Cortex of kidney (tissue), 1 donor: ENCODE results near the gene CDH13.

ENCODE experiments used
- DNase-seq: peaks from one replicate; lab custom pipeline; 2025; lab: John Stamatoyannopoulos, UW

The CDH13 gene

DNA sequence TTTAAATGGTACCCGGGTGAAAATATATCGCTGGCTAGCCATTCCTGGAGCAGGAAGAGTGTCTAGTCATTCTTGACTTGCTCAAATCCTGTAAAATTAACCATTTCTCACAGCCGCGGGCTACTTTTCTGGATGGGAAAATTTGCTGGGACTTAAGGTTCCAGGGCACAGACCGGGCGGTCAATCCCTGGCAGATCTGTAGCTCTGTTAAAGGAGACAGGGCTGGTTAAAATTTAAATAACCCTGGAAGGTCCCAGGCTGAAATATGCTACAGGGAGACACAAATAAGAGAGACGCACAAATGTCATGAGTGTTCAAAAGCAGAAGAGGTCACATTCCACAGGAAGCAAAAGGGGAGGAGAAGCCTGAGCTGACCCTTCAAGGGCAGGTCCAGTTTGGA, 951.4 kb downstream of the CDH13 start:
- DNase-seq, result no peak

DNA sequence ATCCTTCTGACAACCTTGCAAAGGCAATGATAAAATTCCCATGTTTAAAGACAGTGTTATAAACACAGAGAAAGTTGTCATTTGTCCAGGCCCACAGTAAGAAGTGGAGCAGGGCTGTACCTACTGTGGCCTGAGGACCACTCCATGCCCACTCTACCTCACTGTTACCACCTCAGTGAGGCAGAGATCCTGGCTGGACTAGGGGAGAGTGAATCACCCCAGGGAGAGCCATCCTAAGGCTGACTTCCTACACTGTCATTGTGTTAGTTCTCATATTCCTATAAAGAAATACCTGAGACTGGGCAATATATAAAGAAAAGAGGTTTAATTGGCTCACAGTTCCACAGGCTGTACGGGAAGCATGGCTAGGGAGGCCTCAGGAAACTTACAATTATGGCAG, 952.3 kb downstream of the CDH13 start:
- DNase-seq, result no peak

DNA sequence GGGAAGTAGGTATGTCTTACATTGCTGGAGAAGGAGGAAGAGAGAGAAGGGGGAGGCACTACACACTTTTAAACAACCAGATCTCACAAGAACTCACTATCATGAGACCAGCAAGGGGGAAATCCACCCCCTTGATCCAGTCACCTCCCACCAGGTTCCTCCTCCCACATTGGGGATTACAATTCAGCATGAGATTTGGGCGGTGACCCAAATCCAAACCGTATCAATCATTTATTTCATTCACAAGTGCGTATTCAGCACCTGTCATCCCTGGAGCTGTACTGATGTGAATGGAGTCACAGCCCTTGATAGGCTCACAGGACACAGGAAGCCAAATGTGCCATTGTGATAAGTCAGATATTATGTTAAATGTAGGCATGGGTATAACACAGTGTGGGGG, 952.7 kb downstream of the CDH13 start:
- DNase-seq, result no peak

DNA sequence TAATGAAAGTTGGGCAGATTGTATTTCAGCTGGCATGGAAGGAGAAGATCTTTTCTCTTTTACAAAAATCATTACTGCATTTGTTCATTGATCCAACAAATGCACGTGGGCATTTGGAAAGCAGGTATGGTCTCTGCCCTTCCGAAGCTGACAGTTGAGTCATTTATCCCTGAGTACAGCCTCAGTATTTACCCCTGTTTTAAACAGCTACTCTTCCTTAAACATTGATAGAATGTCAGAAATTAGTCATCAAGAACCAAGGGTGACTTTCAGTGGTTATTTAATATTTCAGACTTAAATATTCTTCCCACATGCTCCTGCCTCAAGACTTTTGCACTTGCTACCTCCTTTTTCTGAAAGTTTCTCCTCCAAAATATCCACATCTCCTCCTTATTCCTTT, 954.3 kb downstream of the CDH13 start:
- DNase-seq, result no peak

DNA sequence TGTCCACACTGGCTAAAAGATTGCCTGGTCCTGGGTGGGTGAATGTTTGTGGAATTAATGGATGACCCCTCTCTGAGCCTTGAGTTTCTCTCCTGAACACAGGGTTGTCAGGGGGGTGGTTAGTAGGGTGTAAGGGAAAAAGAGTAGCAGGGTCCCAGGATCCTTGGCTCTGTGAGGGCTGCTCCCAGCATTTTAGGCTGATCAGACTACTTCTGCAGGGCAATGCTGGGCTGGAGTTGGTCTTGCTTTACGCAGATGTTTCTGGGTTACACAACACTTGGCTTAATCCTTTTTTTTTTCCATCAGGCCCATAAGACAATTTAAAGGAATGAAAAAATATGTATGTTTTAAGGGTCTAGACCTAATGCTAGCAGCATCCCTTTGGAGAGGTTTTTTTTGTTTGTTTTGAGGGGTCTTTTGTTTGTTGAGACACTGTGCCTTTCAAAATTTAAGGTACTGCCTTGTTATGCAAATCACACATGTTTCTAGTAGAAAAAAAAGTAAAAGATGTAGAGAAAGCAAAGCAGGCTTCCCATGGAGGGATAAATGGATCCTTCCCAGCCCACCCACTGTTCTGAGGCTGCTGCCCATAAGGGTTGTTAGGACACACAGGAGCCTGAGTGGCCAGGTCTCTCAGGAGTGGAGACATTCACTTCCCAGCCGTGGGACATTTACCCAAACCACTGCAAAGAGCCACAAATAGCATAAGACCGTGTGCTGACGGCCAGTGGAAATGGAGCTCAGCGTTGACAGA, 955.4 kb downstream of the CDH13 start:
- DNase-seq, result no peak

DNA sequence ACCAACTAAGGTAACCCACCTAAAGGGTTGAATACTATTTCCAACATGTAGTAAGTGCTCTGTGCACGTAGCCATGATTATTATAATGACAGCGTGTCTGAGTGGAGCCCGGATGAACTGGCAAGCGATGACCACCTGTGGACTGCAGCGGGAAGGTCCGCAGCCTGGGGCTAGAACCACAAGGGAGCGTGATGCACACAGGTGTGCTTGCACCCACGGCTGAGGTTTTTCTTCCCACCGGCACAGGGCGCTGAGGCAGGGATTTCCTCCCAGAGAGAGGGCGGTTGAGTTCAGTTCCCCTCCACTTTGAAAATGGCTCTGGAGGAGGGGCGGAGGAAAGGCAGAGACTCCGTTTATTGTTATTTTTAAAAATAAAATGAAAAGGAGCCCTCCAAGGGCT, 959.3 kb downstream of the CDH13 start:
- no peak for DNase-seq

GRCh38 chr16:83586461-83587200, 959.9 kb downstream of the CDH13 start:
- DNase-seq, result no peak

- no peak for DNase-seq
Observed at GRCh38 chr16:83587201-83587600, 960.4 kb downstream of the CDH13 start.

DNA sequence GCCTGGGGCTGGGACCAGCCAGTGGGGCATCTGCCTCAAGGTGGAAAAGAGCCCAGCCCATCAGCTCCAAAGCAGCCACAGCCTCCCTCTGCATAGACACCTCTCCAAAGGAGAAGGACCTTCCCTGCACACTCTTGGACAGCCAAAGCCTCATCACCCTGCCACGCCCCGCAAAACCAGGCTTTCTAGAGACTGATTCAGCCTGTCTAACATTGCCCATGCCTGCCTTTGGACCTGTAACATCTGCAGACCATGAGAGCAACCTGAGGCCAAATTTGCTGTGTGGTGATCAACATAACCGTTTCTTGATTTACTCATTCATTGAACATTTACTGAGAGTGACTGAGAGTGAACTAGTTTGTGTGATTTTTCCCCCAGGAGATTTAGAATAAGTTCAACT, 961.3 kb downstream of the CDH13 start:
- DNase-seq, result no peak

DNA sequence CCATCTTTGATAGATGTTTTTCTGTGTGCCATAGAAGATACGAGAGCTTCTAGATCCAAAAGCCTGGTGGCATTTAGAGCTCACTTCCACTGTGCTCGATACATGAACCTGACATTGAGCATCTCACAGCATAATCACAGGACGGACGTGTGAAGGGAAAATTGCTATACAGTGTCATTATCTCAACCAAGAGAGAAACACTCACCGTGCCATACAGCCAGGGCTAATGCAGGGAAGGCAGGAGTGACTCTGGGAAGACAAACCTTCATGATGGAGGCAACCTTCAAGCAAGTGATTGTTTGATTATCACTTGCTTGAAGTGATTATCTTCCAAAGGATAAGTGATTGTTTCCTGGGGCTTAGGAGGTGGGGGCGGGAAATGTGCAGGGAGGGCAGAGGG, 962.8 kb downstream of the CDH13 start:
- no peak for DNase-seq

DNA sequence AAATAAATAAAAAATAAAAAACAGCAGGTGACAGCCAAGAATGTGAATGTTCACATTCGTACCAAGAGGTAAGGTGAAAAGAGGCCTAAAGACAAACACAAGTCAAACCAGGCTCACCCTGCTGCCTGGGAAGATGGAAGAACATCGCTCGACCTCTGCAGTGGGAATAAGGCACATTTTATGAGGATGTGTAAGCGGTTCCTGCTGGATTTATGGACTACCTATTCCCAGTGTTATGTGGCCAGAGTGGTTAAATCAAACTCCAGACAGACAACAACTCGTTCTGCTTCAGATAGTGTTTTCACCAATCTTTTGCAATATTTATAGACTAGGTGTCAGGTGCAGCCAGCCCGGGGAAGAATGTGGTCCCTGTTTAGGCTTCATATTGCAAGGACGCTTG, 966.0 kb downstream of the CDH13 start:
- DNase-seq, result no peak

DNA sequence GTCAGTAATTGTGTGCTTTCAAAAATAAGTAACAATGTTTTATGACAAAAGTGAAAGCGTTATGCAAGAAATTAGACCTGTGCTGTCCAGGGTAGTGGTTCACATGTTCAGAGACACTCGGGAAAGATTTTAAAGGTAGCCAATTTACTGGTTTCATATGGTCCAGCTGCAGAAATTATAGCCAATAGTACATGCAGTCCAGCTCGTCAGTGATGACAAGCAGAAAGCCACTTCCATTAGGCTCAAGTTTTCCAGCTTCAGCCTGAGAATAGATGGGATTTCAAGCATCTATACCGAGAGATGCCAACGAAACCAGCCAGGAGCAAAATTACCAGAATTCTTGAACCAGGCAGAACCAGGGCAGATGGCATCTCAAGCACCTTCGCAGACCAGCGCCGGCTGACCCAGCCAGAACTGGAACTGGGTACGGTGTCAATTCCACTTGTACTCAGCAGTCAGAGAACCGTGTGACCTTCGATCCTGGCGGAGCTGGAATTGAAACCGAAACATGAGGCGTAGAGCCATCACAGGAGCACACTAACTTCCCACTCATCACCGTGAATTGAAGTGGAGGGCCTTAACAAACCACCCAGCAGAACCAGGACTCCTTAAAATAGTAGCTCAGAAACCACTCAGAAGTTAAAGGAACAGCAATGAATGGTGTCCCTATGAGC, 973.2 kb downstream of the CDH13 start:
- DNase-seq, result no peak

DNA sequence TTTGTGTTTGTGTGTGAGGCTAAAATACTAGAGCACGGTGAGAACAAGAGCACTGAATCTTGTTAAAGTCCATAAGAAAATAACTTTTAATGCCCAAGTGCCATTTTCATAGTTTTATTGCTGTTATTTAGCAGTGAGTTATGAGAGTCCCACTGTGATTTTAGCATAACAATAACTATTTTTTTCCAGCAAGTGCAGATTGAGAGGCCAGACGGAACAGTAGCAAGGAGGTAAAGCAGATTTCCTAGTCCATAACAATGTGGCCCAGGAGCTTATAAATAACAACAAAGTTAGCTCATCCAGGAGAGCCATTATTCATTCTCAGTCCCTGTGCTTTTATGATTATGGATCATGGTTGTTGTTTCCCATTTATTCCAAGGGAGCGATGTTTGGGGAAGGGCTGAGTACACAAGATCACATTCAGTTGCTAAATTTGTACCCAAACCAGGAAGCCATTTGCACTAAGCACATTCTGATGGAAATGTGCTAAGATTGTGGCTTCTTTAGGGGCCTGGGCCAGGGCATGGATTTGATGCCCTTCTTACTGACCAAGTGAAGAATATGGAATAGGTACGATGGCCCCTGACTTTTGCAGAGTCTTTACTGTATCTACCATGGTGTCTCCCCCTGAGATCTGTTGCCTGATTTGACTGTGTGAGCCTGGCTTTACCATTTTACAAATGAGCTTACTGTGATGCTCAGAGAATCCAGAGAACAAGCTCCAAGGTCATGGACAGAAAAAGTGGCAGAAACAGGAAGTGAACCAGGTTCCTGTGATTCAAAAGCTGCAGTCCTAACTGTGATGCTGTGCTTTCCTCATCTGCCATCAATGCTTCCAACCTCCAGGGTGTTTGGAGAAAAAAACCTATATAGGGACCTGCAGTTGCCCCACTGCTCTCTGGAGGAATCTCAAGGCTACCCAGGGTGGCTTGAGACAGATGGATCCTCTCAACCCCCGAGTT, 976.3 kb downstream of the CDH13 start:
- DNase-seq, result no peak

GRCh38 chr16:83603723-83604570, 977.2 kb downstream of the CDH13 start:
- DNase-seq, result no peak

DNA sequence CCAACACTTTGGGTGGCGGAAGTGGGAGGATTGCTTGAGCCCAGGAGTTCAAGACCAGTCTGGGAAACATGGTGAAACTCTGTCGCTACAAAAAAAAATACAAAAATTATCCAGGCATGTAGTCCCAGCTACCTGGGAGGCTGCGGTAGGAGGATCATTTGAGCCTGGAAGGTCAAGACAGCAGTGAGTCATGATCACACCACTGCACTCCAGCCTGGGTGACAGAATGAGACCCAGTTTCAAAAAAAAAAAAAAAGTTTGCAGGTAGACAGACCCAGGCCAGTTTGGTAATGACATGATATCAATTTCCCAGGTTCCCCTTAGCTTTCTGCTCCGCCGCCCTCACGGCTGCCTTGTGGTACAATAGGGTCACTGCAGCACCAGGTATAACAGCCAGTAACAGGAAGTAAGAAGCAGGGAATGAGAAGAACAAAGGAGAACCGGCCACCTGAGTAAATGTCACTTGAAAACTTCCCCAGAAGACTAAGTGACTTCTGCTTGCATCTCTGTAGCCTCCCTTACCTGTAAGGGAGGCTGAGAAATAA, 979.8 kb downstream of the CDH13 start:
- DNase-seq, result no peak

- DNase-seq, result no peak
Observed at GRCh38 chr16:83609178-83609577, 982.4 kb downstream of the CDH13 start.

GRCh38 chr16:83615141-83615952, 988.6 kb downstream of the CDH13 start:
- DNase-seq, result no peak

- DNase-seq, result no peak
Observed at GRCh38 chr16:83615953-83616350, 989.2 kb downstream of the CDH13 start.

DNA sequence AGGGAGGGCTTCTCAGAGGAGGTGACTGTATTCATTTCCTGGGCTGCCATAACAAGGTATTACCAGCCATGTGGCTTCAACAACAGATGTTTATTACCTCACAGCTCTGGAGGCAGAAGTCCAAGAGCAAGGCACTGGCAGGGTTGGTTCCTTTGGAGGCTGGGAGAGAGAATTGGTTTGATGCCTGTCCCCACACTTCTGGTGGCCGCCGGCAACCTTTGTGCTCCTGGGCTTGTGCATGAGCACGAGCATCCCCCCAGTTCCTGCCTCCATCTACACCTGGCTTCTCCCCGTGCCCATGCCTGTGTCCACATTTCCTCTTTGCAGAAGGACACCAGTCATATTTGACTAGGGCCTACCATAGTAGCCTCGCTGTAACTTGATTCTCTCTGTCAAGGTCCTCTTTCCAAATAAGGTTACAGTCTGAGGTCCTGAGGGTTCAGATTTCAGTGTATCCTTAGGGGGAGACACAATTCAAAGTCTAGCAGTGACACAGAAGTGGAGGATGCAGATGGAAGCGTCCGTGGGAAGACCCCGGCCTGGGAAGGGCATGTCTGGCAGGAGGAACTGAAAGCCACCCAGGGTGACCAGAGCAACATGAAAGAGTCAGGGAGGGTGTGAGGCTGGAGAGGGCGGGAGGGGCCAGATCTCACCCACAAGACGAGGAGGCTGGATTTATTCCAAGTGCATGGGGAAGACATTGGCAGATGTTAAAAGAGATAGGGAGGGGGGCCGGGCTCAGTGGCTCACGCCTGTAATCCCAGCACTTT, 992.8 kb downstream of the CDH13 start:
- DNase-seq, result no peak
